Measurements from ENCODE around the gene PHF8. TPM values are rescaled to one million over a fixed set of nuclear protein-coding genes. Genes with fewer than 3 reads are reported as not detected.

Gene PHF8
- total RNA-seq, 1 experiment from 2014 or later: 26.7 TPM

- BruUV-seq (replicated peaks): no TSS peak
- intact Hi-C loops (cut with micrococcal nuclease; ENCODE audit: unreplicated experiment): no loop called here
- CTCF ChIA-PET: no interaction called here
Observed at GRCh38 chrX:54007682-54008081, 36.6 kb downstream of the PHF8 start.

GRCh38 chrX:53997724-53998123, 46.5 kb downstream of the PHF8 start:
- BruUV-seq (replicated peaks): no TSS peak
- intact Hi-C loops (cut with micrococcal nuclease; ENCODE audit: unreplicated experiment): no loop called here
- Mint-ChIP-seq H3K4me1 (ENCODE audit: low read depth, unreplicated experiment) (peaks cover 5% of the 10 kb centered on the region), H3K4me3 (ENCODE audit: unreplicated experiment) (no peak overlapping the region), H3K9me3 (ENCODE audit: unreplicated experiment) (no peaks in the 10 kb centered on the region), H3K27me3 (ENCODE audit: insufficient read depth, unreplicated experiment) (no peaks in the 10 kb centered on the region), H3K36me3 (ENCODE audit: insufficient read depth, unreplicated experiment) (peaks cover 20% of the 10 kb centered on the region), H3K27ac (ENCODE audit: unreplicated experiment) (peak overlapping the region; percentile 49)
- DNase-seq: no peak
- no peaks in the 10 kb centered on the region for H3K27me3 ChIP-seq (replicated peaks; ENCODE audit: control insufficient read depth, insufficient read depth, low read length)
- H3K4me3 ChIP-seq (ENCODE audit: low read depth, low read length): no peak overlapping the region
- ChIA-PET CTCF (no interaction called here), POLR2A (no interaction called here)
- H3K36me3 ChIP-seq (ENCODE audit: control insufficient read depth, insufficient read depth, low read length): no peaks in the 10 kb centered on the region
- no peak for TF ChIP-seq CTCF (IDR thresholded peaks at IDR 0.05; ENCODE audit: insufficient read depth in 1 of 2, low read depth in 1 of 2, low read length in 1 of 2, severe bottlenecking in 1 of 2, unreplicated experiment in 1 of 2)
- no peaks in the 10 kb centered on the region for H3K4me1 ChIP-seq
- no peaks in the 10 kb centered on the region for H3K9me3 ChIP-seq

More at GRCh38 chrX:54007682-54008081, 36.6 kb downstream of the PHF8 start:
- H3K9me3 Mint-ChIP-seq (ENCODE audit: unreplicated experiment): no peaks in the 10 kb centered on the region
- Histone ChIP-seq H3K9me3 (no peaks in the 10 kb centered on the region), H3K27me3 (replicated peaks; ENCODE audit: control insufficient read depth, insufficient read depth, low read length) (no peaks in the 10 kb centered on the region), H3K36me3 (ENCODE audit: control insufficient read depth, insufficient read depth, low read length) (no peaks in the 10 kb centered on the region), H3K4me1 (no peaks in the 10 kb centered on the region), H3K4me3 (ENCODE audit: low read depth, low read length) (no peak overlapping the region)
- no peak for TF ChIP-seq CTCF (IDR thresholded peaks at IDR 0.05; ENCODE audit: insufficient read depth in 1 of 2, low read depth in 1 of 2, low read length in 1 of 2, severe bottlenecking in 1 of 2, unreplicated experiment in 1 of 2)
- H3K4me3 Mint-ChIP-seq (ENCODE audit: unreplicated experiment): no peak overlapping the region
- H3K4me1 Mint-ChIP-seq (ENCODE audit: low read depth, unreplicated experiment): no peaks in the 10 kb centered on the region
- no peak overlapping the region for H3K27ac Mint-ChIP-seq (ENCODE audit: unreplicated experiment)
- DNase-seq: no peak
- H3K36me3 Mint-ChIP-seq (ENCODE audit: insufficient read depth, unreplicated experiment): peaks cover 11% of the 10 kb centered on the region
- no peaks in the 10 kb centered on the region for H3K27me3 Mint-ChIP-seq (ENCODE audit: insufficient read depth, unreplicated experiment)
- POLR2A ChIA-PET: no interaction called here

- no peak for TF ChIP-seq CTCF (IDR thresholded peaks at IDR 0.05; ENCODE audit: insufficient read depth in 1 of 2, low read depth in 1 of 2, low read length in 1 of 2, severe bottlenecking in 1 of 2, unreplicated experiment in 1 of 2)
- ChIA-PET POLR2A (no interaction called here), CTCF (no interaction called here)
- Histone ChIP-seq H3K4me1 (no peaks in the 10 kb centered on the region), H3K9me3 (no peaks in the 10 kb centered on the region), H3K4me3 (ENCODE audit: low read depth, low read length) (no peak overlapping the region), H3K27me3 (replicated peaks; ENCODE audit: control insufficient read depth, insufficient read depth, low read length) (no peaks in the 10 kb centered on the region), H3K36me3 (ENCODE audit: control insufficient read depth, insufficient read depth, low read length) (no peaks in the 10 kb centered on the region)
- BruUV-seq (replicated peaks): no TSS peak
- no peak overlapping the region for H3K4me3 Mint-ChIP-seq (ENCODE audit: unreplicated experiment)
- no peak for DNase-seq
- intact Hi-C loops (cut with micrococcal nuclease; ENCODE audit: unreplicated experiment): no loop called here
- H3K4me1 Mint-ChIP-seq (ENCODE audit: low read depth, unreplicated experiment): peaks cover 3% of the 10 kb centered on the region
- H3K36me3 Mint-ChIP-seq (ENCODE audit: insufficient read depth, unreplicated experiment): peaks cover 17% of the 10 kb centered on the region
- no peak overlapping the region for H3K27ac Mint-ChIP-seq (ENCODE audit: unreplicated experiment)
- no peaks in the 10 kb centered on the region for H3K27me3 Mint-ChIP-seq (ENCODE audit: insufficient read depth, unreplicated experiment)
- no peaks in the 10 kb centered on the region for H3K9me3 Mint-ChIP-seq (ENCODE audit: unreplicated experiment)
Observed at GRCh38 chrX:53992589-53992988, 51.7 kb downstream of the PHF8 start.
